MM.1S (cell line): ENCODE measurements around the gene RPTOR.

Experiments
- EZH2phosphoT487 ChIP-seq: fragments of 300-600 bp; sonication (generic); IDR thresholded peaks from 2 replicates; pipeline ENCODE4 v1.6.1; 2018; ENCODE audit warnings: antibody characterized with exemption, low read length
- TF ChIP-seq, protein P1 (sequence below): fragments of 300-600 bp; sonication (generic); IDR thresholded peaks from 2 replicates; pipeline ENCODE4 v1.5.1; 2016; ENCODE audit warnings: antibody characterized with exemption, low read length, mixed read lengths

DNA sequence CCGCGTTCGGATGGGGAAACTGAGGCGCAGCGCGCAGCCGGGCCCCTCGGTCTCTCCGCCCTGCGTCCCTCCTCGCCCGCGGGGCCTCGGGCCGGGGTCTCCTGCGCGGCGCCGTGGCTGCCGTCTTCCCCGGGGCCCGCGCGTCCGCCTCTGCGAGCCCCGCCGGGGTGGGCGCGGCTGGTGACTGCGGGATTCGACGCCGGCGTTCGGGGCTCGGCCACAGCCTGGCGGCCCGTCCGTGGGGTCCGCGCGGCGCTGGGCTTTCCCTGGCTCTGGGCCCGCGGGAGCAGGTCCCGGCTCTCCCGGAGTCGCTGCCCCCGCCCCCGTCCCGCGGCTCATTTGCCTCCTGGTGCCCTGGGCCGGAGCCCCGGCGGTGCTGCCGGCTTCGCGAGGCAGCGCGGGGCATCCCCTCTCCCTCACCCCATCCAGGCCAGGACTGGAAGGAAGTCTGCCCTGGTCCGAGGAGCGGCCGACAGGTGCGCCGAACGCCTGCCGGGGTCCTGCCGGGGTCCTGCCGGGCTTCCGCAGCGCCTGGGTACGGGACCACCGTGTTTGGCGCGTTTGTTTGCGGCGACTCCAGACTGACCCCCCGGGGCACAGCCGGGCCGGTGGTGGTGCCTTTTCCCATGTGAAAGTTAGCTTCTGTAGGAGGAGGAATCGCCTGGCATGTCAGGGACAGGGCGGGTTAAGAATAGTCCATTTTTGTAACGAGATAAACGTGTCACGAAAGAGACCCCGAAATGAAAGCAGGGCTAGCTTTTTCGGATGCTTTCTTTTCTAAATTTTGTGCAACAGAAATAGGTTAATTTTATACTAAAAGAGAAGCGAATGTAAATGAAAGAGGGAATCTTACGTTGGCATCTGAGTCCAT is 447.7 kb downstream of the RPTOR start:
- TF ChIP-seq, protein P1, sequence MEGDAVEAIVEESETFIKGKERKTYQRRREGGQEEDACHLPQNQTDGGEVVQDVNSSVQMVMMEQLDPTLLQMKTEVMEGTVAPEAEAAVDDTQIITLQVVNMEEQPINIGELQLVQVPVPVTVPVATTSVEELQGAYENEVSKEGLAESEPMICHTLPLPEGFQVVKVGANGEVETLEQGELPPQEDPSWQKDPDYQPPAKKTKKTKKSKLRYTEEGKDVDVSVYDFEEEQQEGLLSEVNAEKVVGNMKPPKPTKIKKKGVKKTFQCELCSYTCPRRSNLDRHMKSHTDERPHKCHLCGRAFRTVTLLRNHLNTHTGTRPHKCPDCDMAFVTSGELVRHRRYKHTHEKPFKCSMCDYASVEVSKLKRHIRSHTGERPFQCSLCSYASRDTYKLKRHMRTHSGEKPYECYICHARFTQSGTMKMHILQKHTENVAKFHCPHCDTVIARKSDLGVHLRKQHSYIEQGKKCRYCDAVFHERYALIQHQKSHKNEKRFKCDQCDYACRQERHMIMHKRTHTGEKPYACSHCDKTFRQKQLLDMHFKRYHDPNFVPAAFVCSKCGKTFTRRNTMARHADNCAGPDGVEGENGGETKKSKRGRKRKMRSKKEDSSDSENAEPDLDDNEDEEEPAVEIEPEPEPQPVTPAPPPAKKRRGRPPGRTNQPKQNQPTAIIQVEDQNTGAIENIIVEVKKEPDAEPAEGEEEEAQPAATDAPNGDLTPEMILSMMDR: no peak
- TF ChIP-seq EZH2phosphoT487: no peak
